B cell (primary cell): Measurements from ENCODE around the gene ACIN1. TPM values are rescaled to one million over a fixed set of nuclear protein-coding genes. Genes with fewer than 3 reads are reported as not detected.

ENCODE experiments used
- ATAC-seq: fragments of 200-7000 bp; cut with Tn5 transposase; one replicate; pipeline ENCODE4 v1.10.0; 2021; ENCODE audit warnings: low read depth, mild to moderate bottlenecking, moderate number of reproducible peaks, moderate library complexity
- CTCF ChIA-PET: fragments of 350-600 bp; sonication (Branson Sonifier 250); formaldehyde crosslinking; loops from one replicate; lab custom pipeline; 2021; ENCODE audit warnings: antibody characterized with exemption, inconsistent platforms; lab: Charles Lee
- POLR2A ChIA-PET: fragments of 350-600 bp; sonication (Branson Sonifier 250); formaldehyde crosslinking; loops from one replicate; lab custom pipeline; 2021; ENCODE audit warnings: antibody characterized with exemption; lab: Charles Lee
- DNase-seq: peaks from one replicate; pipeline ENCODE4 v3.0.0; 2013
- H2AFZ ChIP-seq: 2 replicates; pipeline ENCODE4 v1.6.1; 2012; ENCODE audit warnings: mild to moderate bottlenecking, low read depth, low read length; ENCODE audit not compliant: insufficient read depth, poor library complexity, severe bottlenecking
- H3K27ac ChIP-seq, 2 donors: 1 replicate in 1 of 2; 2 replicates in 1 of 2; pipeline ENCODE4 v1.5.1; 2012 to 2013; ENCODE audit warnings: low read length in 2 of 2, mild to moderate bottlenecking in 2 of 2, moderate library complexity in 1 of 2
- H3K27me3 ChIP-seq, 4 experiments: fragments of 200-600 bp in 1 of 4; sonication (generic) in 1 of 4; replicated peaks in 1 of 4; 1 replicate in 2 of 4; 2 replicates in 2 of 4; pipeline versions ENCODE4 v1.6.1 to v1.7.0; 2013 to 2016; ENCODE audit warnings: low read length in 3 of 4, mild to moderate bottlenecking in 2 of 4, mixed read lengths in 1 of 4, moderate library complexity in 1 of 4; ENCODE audit not compliant: insufficient read depth in 4 of 4, control insufficient read depth in 3 of 4; ENCODE audit errors: control extremely low read depth in 1 of 4
- H3K36me3 ChIP-seq, 2 experiments: replicated peaks in 1 of 2; 1 replicate in 1 of 2; 2 replicates in 1 of 2; pipeline versions ENCODE4 v1.6.1 to v1.7.1; 2013; ENCODE audit warnings: low read length in 1 of 2; ENCODE audit not compliant: insufficient read depth in 2 of 2, control insufficient read depth in 1 of 2; ENCODE audit errors: control extremely low read depth in 1 of 2, extremely low read depth in 1 of 2
- H3K4me1 ChIP-seq, 2 donors: fragments of 200-600 bp in 1 of 2; sonication (generic) in 1 of 2; 1 replicate in 1 of 2; 2 replicates in 1 of 2; pipeline versions ENCODE4 v1.5.1 to v1.6.1; 2013 to 2017; ENCODE audit warnings: low read length in 2 of 2; ENCODE audit not compliant: control insufficient read depth in 2 of 2, insufficient read depth in 2 of 2
- H3K4me2 ChIP-seq: replicated peaks from 2 replicates; pipeline ENCODE3; 2012; ENCODE audit warnings: mild to moderate bottlenecking, low read depth, low read length; ENCODE audit not compliant: poor library complexity, severe bottlenecking
- H3K4me3 ChIP-seq, 5 experiments: fragments of 200-600 bp in 1 of 5; sonication (generic) in 1 of 5; 1 replicate in 3 of 5; 2 replicates in 2 of 5; pipeline versions ENCODE4 v1.5.1 to v1.7.0; 2011 to 2016; ENCODE audit warnings: low read length in 4 of 5, mild to moderate bottlenecking in 4 of 5, low read depth in 2 of 5, control low read depth in 1 of 5, moderate library complexity in 1 of 5; ENCODE audit not compliant: insufficient read depth in 1 of 5; ENCODE audit errors: control extremely low read depth in 1 of 5, extremely low read depth in 1 of 5
- H3K79me2 ChIP-seq: fragments of 200-600 bp; sonication (generic); one replicate; pipeline ENCODE4 v1.6.0; 2016; ENCODE audit warnings: low read length; ENCODE audit not compliant: control insufficient read depth, insufficient read depth
- H3K9ac ChIP-seq: fragments of 200-600 bp; sonication (generic); 2 replicates; pipeline ENCODE4 v1.6.1; 2017; ENCODE audit warnings: mild to moderate bottlenecking, low read length, moderate library complexity
- H3K9me3 ChIP-seq, 3 donors: one replicate each; pipeline versions ENCODE4 v1.6.1 to v1.7.1; 2013; ENCODE audit warnings: low read length in 2 of 3; ENCODE audit not compliant: control insufficient read depth in 2 of 3, insufficient read depth in 1 of 3; ENCODE audit errors: control extremely low read depth in 1 of 3
- H4K20me1 ChIP-seq: 2 replicates; pipeline ENCODE4 v1.6.0; 2012; ENCODE audit warnings: mild to moderate bottlenecking, low read length; ENCODE audit not compliant: insufficient read depth, control insufficient read depth, poor library complexity, severe bottlenecking
- H3K27ac Mint-ChIP-seq: one replicate; pipeline ENCODE4 v1.8.0; 2021; ENCODE audit warnings: mixed read lengths
- H3K27me3 Mint-ChIP-seq: one replicate; pipeline ENCODE4 v1.8.0; 2021; ENCODE audit warnings: mixed read lengths
- H3K4me1 Mint-ChIP-seq: one replicate; pipeline ENCODE4 v1.8.0; 2021; ENCODE audit warnings: mixed read lengths
- H3K4me3 Mint-ChIP-seq: one replicate; pipeline ENCODE4 v1.8.0; 2021; ENCODE audit warnings: mixed read lengths
- H3K9me3 Mint-ChIP-seq: one replicate; pipeline ENCODE4 v1.8.0; 2022; ENCODE audit warnings: mixed read lengths; ENCODE audit not compliant: insufficient read depth
- EZH2 ChIP-seq: IDR thresholded peaks from 2 replicates; pipeline ENCODE4 v1.6.1; 2012; ENCODE audit warnings: borderline replicate concordance, low read depth, mild to moderate bottlenecking, moderate library complexity, low read length; ENCODE audit not compliant: insufficient read depth, poor library complexity, severe bottlenecking
- WGBS: methylation state at CpG from one replicate; pipeline ENCODE4 v1.1.5; 2013; ENCODE audit warnings: missing lambda C conversion rate; ENCODE audit not compliant: insufficient coverage; 5-methylcytosine and 5-hydroxymethylcytosine counted together
- intact Hi-C: fragments of 100-400 bp; cut with micrococcal nuclease; formaldehyde crosslinking; loops from one replicate; pipeline ENCODE4 v1.10.0; 2022
- polyA plus RNA-seq: library from polyadenylated mRNA; depleted of rRNA; stranded (reverse); fragments of >200 nt; gene quantifications from 2 replicates; pipeline ENCODE4 v1.2.3, GENCODE V29; 2012
- total RNA-seq, 2 donors: library from RNA; stranded (reverse); fragments of 120-200 nt in 1 of 2; gene quantifications; 1 replicate in 1 of 2; 2 replicates in 1 of 2; pipeline versions ENCODE4 v1.2.3 to v1.2.4, GENCODE V29; 2013 to 2022
- TF ChIP-seq, protein P1 (sequence below): fragments of 200-600 bp; IDR thresholded peaks from one replicate; pipeline ENCODE4 v1.8.0; 2022; ENCODE audit warnings: antibody characterized with exemption, mild to moderate bottlenecking

ACIN1 gene
- total and polyA plus RNA-seq, 2 donors (not counting 1 experiment from before 2014, with no cell fraction given), result 178 to 359 TPM

DNA sequence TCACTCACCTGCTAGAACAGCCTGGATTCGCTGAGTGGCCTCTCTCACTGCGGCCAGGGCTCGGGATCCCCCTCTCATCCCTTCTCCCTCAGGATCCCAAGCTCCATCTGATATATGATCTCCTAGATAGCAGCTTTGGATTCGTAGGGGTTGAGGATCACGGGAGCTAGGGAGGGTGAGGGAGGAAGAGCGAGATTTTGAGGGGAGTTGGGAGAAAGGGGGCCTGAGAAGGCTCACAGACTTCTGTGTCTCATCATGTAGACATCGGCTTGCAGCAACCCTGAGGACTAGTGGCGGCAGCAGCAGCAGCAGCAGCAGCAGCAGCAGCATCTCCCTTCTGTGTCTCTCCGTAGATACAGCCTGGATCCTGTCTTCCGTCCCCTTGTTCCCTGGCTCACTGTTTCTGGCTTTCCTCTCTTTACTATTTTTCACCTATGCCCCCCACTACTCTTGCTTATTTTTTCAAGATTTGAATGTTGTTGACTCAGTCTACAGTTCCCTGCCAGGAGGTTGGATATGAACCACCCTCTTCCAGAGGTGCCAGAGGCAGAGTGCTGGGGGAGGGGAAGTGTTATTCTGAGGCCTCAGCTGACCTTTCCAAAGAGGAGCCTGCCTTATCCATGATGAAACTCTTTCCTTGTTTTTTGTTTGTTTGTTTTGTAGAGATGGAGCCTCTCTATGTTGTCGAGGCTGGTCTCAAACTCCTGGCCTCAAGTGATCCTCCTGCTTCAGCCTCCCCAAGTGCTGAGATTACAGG lies 9.8 kb upstream of the ACIN1 start, which contains the start of gene CIROP:
Gene CIROP (minus strand): TSS at position 399 of the 757 bp plus-strand sequence. CDS start 69 bp downstream, at position 330.
- no peaks in the 10 kb centered on the region for H3K4me1 ChIP-seq
- Mint-ChIP-seq H3K4me3 (no peak within 1 kb of the TSS), H3K9me3 (no peaks in the 10 kb centered on the region), H3K27ac (no peak within 1 kb of the TSS), H3K4me1 (peaks cover 10% of the 10 kb centered on the region), H3K27me3 (no peaks in the 10 kb centered on the region)
- no peak for DNase-seq
- CTCF ChIA-PET, result interaction anchor here (0.5 to 1.3 kb wide), 3 partner anchors 10 to 836 kb away, joined by 3 to 5 read pairs (median 4); partner anchors contain the start of genes ACIN1 and C14orf119
- H3K27ac ChIP-seq, result no peak within 1 kb of the TSS
- H4K20me1 ChIP-seq, result no peaks in the 10 kb centered on the region
- POLR2A ChIA-PET, result no interaction called here
- H3K4me2 ChIP-seq, result no peak within 1 kb of the TSS
- H2AFZ ChIP-seq, result no peak within 1 kb of the TSS
- H3K4me3 ChIP-seq, result no peak within 1 kb of the TSS
- no peak within 1 kb of the TSS for H3K9ac ChIP-seq
- peaks cover 0 to 7% (median 0%) of the 10 kb centered on the region in 3 donors for H3K9me3 ChIP-seq
- TF ChIP-seq EZH2, result no peak
- TF ChIP-seq, protein P1, sequence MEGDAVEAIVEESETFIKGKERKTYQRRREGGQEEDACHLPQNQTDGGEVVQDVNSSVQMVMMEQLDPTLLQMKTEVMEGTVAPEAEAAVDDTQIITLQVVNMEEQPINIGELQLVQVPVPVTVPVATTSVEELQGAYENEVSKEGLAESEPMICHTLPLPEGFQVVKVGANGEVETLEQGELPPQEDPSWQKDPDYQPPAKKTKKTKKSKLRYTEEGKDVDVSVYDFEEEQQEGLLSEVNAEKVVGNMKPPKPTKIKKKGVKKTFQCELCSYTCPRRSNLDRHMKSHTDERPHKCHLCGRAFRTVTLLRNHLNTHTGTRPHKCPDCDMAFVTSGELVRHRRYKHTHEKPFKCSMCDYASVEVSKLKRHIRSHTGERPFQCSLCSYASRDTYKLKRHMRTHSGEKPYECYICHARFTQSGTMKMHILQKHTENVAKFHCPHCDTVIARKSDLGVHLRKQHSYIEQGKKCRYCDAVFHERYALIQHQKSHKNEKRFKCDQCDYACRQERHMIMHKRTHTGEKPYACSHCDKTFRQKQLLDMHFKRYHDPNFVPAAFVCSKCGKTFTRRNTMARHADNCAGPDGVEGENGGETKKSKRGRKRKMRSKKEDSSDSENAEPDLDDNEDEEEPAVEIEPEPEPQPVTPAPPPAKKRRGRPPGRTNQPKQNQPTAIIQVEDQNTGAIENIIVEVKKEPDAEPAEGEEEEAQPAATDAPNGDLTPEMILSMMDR, result no peak
- WGBS, result 88% methylated on average over 8 of the region's 11 CpGs
- peaks cover 0 to 1% of the 10 kb centered on the region in 2 experiments for H3K36me3 ChIP-seq
- peaks cover 5% of the 10 kb centered on the region for H3K79me2 ChIP-seq
- intact Hi-C loops, result no loop called here
- peaks cover 0 to 2% (median 0%) of the 10 kb centered on the region in 4 experiments for H3K27me3 ChIP-seq
- ATAC-seq, result no peak

DNA sequence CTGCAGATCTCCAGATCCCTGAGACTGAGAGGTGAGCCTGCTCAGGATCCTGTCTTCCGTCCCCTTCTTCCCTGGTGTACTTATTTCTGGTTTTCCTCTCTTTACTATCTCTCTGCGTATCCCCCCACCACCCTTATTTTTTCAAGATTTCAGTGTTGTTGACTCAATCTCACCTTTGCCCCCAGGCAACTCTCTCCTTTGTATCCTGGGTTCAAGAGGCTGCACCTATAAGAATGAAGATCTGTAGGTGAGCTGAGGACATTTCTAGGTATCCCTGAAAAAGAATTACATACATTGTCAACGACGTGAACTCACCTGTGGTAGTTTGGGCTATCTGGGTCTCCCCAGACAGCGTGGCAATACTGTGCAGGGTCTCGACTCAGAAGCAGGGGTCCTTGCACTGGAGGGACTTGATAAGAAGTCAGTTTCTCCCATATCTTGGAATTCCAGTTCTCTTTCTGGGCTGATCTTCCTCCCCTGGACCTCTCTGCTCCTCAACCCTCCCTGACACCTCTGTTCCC lies 9.2 kb upstream of the ACIN1 start:
- 89% methylated on average over 4 of the region's 6 CpGs for WGBS
- no peak overlapping the region for H2AFZ ChIP-seq
- peaks cover under 1 to 8% of the 10 kb centered on the region in 2 experiments for H3K36me3 ChIP-seq
- H3K9me3 ChIP-seq, result peaks cover 0 to 7% (median 0%) of the 10 kb centered on the region in 3 donors
- H3K27me3 ChIP-seq, result peaks cover 0 to under 1% (median 0%) of the 10 kb centered on the region in 4 experiments
- peaks cover 10% of the 10 kb centered on the region for H3K4me1 Mint-ChIP-seq
- no peak overlapping the region for H3K4me3 ChIP-seq
- TF ChIP-seq EZH2, result no peak
- TF ChIP-seq, protein P1, result no peak
- H3K27me3 Mint-ChIP-seq, result no peaks in the 10 kb centered on the region
- intact Hi-C loops, result no loop called here
- no peak overlapping the region for H3K4me3 Mint-ChIP-seq
- no peak overlapping the region for H3K27ac ChIP-seq
- no peaks in the 10 kb centered on the region for H4K20me1 ChIP-seq
- H3K9me3 Mint-ChIP-seq, result no peaks in the 10 kb centered on the region
- peaks cover 9% of the 10 kb centered on the region for H3K79me2 ChIP-seq
- no peak overlapping the region for H3K9ac ChIP-seq
- H3K4me2 ChIP-seq, result no peak overlapping the region
- CTCF ChIA-PET, result interaction anchor here (0.5 to 1.7 kb wide), 4 partner anchors 9 to 835 kb away, joined by 3 to 6 read pairs (median 4); partner anchors contain the start of genes ACIN1, C14orf119 and CEBPE
- no peak overlapping the region for H3K27ac Mint-ChIP-seq
- H3K4me1 ChIP-seq, result no peaks in the 10 kb centered on the region
- ATAC-seq, result no peak
- DNase-seq, result no peak
- POLR2A ChIA-PET, result no interaction called here
